Stimulated activated CD4-positive, alpha-beta T cell treated with anti-CD3 and anti-CD28 coated beads, Interleukin-15, amount 100 ng/mL, for 24 hours (primary cell): ENCODE results near the gene CAP2.

Experiments used
- DNase-seq: peaks from one replicate; pipeline ENCODE4 v3.0.0-alpha.2; 2020

CAP2 gene, protein sequence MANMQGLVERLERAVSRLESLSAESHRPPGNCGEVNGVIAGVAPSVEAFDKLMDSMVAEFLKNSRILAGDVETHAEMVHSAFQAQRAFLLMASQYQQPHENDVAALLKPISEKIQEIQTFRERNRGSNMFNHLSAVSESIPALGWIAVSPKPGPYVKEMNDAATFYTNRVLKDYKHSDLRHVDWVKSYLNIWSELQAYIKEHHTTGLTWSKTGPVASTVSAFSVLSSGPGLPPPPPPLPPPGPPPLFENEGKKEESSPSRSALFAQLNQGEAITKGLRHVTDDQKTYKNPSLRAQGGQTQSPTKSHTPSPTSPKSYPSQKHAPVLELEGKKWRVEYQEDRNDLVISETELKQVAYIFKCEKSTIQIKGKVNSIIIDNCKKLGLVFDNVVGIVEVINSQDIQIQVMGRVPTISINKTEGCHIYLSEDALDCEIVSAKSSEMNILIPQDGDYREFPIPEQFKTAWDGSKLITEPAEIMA

GRCh38 chr6:17392978-17393891 lies at the start of gene CAP2:
TSS of gene CAP2 (plus strand) at chr6:17393595. CDS start at chr6:17421556, 27,961 bp downstream.
- DNase-seq = peak; percentile 4

GRCh38 chr6:17347012-17347411 lies 46.4 kb upstream of the CAP2 start:
- DNase-seq = no peak

DNA sequence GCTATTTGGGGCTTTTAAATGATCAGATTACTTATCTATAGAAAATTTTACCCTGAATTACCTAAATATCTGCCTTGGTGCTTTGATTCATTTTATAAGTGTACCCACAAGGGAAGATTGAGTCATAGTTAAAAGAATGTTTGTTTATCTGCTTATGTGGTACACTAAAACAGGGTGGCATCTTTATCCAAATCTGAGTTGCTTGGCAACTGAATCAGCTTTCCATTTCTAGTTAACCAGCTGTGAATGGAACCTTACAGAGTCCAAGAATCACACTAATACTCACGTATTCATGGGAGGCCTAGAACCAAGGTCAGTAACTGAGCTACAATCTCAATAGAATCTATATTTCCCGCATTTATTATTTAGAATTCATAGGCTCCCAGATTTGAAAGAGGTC lies 44.0 kb upstream of the CAP2 start:
- no peak for DNase-seq

DNA sequence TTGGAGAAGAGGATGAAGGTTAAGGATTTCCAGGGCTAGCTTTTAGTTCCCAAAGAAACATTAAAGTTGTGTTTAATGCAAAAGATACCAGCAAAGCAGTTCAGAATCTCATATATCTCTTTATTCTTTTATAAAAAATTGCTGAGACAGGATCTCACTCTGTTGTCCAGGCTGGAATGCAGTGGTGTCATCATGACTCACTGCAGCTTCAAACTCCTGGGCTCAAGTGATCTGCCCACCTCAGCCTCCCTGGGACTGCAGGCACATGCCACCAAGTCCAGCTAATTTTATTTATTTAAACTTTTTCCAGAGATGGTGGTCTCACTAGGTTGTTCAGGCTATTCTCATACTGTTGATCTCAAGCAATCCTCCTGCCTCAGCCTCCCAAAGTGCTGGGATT lies 41.1 kb upstream of the CAP2 start:
- DNase-seq = no peak

GRCh38 chr6:17353440-17354175 lies 39.8 kb upstream of the CAP2 start:
- no peak for DNase-seq

DNA sequence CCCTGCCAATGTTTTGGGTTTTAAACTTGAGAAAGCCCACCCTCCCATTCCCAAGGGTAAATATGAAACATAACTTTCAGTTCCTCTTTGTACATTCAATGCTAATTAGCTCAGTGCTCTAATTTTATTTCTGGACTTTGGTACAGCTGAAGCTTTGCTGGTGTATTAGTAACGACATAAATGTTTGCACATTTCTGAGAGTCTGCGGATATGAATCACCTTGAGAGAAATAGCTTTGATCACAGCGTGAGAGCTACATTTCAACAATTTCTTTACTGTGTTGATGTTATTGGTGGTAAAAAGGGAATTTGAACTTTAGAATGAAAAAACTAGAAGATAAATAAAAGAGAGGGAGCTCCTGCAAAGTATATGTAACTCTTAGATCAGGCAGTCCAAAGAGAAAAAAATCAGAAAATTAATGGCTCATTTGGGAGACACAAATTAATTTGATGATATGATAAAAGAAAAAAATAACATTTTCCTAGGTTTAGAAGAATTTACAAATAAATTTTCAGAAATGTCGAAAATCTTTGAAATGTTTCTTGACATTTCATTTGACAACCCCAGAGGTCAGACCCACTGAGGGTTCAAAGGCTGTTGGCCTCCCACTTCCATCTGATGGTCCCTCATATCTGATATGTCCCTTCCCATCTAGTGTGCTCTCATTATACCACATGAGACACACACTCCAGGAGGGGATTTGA lies 38.5 kb upstream of the CAP2 start:
- no peak for DNase-seq

- no peak for DNase-seq
Observed at GRCh38 chr6:17355404-17355774, 38.0 kb upstream of the CAP2 start.

- DNase-seq = no peak
Observed at GRCh38 chr6:17358515-17358914, 34.9 kb upstream of the CAP2 start.

DNA sequence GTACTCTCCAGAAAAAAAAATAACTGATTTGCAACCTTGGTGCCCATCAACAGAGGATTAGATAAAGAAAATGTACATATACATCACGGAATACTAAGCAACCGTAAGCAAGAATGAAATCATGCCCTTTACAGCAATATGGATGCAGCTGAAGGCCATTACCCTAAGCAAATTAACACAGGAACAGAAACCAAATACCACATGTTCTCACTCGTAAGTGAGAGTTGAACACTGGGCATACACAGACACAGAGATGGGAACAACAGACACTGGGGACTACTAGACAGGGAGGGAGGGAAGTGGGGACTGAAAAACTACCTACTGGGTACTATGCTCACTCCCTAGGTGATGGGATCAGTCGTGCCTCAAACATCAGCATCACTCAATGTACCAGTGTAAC lies 32.8 kb upstream of the CAP2 start:
- DNase-seq = no peak

- no peak for DNase-seq
Observed at GRCh38 chr6:17361013-17361412, 32.4 kb upstream of the CAP2 start.

- no peak for DNase-seq
Observed at GRCh38 chr6:17365961-17366360, 27.4 kb upstream of the CAP2 start.

DNA sequence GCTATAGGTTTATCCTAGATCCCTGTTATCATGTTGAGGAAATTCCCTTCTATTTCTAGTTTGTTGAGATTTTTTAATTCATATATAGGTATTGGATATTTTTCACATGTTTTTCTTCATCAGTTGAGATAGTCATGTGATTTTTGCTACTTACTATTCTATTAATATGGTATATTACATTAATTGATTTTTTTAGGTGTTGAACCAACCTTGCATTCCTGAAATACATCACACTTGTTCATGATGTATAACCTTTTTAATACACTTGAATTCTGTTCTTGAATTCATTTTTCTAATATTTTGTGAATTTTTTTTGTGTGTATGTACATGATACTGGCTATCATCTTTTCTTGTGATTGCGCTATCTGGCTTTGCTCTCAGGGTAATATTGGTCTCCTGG lies 25.5 kb upstream of the CAP2 start:
- no peak for DNase-seq

- DNase-seq = no peak
Observed at GRCh38 chr6:17381424-17382147, 11.8 kb upstream of the CAP2 start.

DNA sequence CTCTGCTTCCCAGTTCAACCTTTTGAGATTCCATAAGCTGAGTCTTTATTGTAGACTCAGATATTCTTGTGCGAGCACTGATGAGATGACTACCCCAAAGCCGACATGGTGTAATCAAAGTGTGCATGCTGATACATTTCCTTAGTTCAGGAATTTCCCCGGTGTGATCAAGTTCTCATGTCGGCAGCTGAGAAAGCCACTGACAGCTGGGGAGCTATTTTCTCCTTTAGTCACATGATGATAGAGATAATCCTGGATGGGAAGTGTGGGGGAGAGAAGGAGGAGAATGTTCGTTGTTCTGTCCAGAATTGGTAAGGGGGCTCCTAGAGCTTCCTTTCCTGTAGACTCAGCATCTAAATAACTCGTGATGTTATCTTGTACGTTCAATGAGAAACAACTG lies 7.7 kb upstream of the CAP2 start:
- DNase-seq = no peak

DNA sequence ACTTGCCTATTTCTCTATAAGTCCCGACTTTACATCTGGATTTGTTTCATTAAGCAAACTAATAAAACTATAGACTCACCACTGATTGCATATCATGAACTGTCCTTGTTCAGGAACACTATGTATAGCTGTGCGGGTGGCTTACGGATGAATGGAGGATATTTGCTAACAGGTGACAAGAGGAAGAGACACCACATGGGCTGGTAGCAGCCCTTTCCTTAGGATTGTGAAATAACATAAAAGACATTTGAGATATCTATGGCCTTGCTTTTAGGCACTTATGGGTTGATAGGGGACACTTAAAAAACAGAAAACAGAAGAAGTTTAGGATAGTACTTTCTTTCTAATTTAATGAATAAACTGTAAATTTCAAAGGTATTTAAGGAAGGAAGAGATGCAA lies 5.0 kb upstream of the CAP2 start:
- no peak for DNase-seq

GRCh38 chr6:17389274-17389847 lies 4.0 kb upstream of the CAP2 start:
- no peak for DNase-seq

GRCh38 chr6:17390276-17390675 lies 3.1 kb upstream of the CAP2 start:
- DNase-seq = no peak

DNA sequence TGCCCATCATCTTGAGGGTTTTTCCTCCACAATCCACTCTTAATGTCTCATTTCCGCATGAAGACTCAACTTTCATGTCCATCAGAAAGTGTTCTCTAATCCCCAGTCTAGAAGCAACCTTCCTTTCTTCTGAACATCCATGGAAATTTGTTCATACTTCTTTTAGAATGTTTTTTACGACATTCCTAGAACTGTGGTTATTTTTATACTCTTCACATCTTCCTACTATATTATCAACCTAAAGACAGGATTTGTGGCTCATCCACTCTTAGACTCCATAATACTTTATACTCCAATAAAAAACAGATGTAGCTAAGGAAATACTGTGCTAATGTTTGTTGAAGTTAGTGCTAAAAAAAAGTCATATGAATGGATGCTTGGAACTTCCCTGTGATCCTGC lies 1.4 kb upstream of the CAP2 start:
- DNase-seq = no peak

DNA sequence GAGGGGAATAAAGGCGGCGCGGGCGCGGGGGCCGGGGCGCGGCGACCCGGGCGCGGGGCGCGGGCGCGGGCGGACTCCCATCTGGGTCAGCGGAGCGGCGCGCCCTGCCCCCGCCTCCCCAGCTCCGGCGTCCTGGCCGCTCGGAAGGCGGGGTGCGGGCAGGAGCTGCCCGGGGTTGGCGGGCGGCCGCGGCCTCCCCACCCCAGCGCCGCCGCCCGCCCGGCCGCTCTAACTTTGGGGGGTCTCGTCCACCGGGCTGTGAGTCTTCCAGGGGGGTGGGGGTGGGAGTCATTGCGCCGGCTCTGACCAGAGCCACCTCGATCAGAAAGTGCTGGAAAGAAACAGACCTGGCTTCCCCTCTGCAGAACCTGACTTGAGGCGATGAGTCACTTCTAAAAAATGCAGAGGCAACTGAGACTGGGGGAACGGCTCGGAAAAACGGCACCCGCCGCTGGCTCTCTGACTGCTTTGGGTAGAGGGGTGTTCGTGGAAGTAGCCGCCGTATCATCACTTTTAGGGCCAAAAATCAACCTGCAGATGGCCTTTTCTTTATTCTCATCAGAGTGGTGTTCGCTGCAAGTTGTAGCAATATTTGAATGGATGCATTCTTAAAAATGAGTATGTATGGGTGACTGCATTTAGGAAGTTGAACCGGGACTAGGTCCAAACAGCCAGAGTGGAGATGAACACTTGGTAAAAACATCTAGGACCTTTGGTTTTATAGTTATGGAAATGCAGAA lies 667 bp downstream of the CAP2 start:
- DNase-seq = peak; percentile 28

DNA sequence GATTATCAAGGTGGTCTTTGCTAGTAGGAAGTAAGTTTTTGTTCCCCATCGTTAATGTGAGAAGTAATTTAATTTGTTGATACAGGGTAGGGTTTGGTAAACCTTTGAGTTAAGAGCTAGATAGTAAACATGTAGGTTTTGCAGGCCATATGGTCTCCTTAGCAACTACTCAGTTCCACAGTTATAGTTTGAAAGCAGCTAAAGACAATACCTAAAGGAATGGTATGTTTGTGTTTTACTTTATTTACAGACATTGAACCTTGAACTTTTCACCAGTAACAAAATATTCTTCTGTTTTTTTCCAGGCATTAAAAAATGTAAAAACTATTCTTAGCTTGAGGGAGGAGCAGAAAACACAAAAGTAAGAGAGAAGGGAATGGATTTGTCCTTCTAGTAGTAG lies 1.7 kb downstream of the CAP2 start:
- no peak for DNase-seq

DNA sequence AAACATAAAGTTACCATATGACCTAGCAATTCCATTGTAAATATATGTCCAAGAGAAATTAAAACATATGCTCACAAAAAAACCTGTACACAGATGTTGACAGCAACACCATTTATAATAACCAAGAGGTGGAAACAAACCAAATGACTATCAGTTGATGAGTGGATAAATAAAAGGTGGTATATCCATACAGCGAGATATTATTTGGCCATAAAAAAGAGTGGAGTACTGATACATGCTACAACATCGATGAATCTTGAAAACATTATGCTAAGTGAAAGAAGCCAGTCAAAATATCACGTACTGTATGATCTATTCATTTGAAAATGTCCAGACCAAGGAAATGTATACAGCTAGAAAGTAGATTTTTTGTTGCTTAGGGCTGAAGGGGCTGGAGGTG lies 2.9 kb downstream of the CAP2 start:
- DNase-seq = no peak
